GM21528 (cell line): ENCODE measurements around the gene MLH1.

Experiments
- ATAC-seq: cut with Tn5 transposase; IDR thresholded peaks from one replicate; pipeline ENCODE4 v1.9.1; 2021; ENCODE audit warnings: mild to moderate bottlenecking, moderate library complexity; ENCODE audit not compliant: unreplicated experiment, low FRiP score

The MLH1 gene

DNA sequence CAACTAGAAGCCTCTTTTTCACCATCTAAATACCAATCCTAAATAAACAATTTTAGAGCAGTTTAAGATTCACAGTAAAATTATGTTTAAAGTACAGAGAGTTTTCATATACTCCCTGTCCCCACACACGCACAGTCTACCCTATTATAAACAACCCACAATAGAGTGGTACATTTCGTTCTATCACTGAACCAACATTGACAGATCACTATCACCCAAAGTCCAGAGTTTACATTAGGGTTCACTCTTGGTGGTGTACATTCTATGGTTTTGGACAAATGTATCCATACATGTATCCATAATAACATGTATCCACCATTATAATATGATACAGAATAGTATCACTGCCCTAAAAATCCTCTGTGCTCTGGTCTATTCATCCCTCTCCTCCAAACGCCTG, 89.0 kb downstream of the MLH1 start:
- ATAC-seq, result no peak

- ATAC-seq, result no peak
Observed at GRCh38 chr3:37086918-37087317, 93.6 kb downstream of the MLH1 start.

GRCh38 chr3:37087870-37088269, 94.6 kb downstream of the MLH1 start:
- ATAC-seq, result no peak

DNA sequence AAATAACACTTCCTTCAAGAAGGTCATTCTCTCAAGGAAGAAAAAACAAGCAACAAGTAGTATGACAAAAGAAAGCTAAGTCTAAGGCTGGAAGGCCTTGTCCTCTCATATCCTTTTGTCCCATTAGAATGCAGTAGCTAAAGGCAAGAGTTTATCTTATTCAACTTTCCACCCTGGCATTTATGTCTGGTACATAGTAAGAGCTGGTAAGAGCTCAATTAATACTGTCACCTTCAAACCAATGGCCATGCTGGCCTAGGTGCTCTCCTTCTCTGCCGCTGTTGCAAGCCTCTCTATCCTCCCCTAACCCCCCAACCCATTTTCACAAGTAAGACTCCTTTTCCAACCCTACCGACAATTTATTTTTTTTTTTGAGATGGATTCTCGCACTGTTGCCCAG, 99.2 kb downstream of the MLH1 start:
- ATAC-seq, result no peak

DNA sequence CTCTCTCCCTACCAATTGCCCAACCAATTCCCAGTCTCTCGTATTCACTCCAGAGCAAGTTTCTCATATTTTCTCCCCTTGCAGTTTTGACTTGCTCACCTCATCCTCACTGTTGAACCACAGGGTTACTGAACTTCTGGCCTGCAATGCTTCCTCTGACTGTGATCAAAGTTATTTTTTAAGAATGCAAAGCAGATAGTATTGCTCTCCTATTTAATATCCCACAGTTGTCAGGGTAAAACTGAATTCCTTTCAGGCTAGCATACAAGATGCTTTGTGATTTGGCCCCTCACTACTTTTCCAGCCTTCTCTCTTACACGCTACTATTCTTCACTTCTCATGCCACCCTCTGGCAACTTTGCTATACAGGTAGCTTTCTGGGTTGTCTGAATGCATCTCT, 100.2 kb downstream of the MLH1 start:
- ATAC-seq, result no peak

GRCh38 chr3:37094636-37095035, 101.3 kb downstream of the MLH1 start:
- no peak for ATAC-seq

- no peak for ATAC-seq
Observed at GRCh38 chr3:37096288-37096687, 103.0 kb downstream of the MLH1 start.

- ATAC-seq, result no peak
Observed at GRCh38 chr3:37096975-37097374, 103.7 kb downstream of the MLH1 start.

GRCh38 chr3:37097776-37098175, 104.5 kb downstream of the MLH1 start:
- no peak for ATAC-seq

- ATAC-seq, result no peak
Observed at GRCh38 chr3:37098884-37099283, 105.6 kb downstream of the MLH1 start.

DNA sequence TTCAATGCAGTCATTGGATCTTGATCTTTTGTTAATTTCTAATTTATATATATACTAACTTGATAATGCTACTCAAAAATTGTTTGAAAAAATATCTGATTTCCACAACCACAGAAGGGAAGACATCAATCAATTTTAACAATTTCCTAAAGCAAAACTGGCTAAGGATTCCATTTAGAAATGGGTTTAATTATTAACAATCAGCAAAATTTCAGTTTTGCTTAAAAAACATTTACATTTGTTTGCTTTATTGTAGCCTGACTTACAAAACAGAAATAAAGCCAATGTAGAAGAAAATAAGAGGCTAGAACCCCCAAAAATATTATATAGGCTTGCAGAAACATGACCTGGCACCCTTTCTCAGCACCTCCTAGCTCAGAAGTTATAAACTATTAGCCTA, 106.2 kb downstream of the MLH1 start:
- no peak for ATAC-seq

DNA sequence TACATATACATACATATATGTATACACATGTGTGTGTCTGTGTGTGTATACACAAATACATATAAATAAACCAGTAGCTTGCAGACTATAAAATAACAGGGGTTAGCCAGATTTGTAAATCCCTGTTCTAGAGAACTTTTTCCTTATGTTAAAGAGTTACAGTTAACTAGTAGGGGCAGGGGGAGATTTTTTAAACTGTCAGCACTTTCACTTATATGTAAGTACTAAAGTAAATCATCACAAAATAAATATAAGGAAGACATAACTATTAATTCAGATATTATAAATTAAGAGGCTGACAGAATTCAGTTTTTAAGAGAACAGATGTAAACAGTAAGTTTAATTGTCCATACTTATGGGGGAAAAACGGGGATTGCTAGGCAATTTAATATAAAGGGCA, 107.1 kb downstream of the MLH1 start:
- no peak for ATAC-seq
